GM12874 (cell line): ENCODE measurements around the gene CDK19.

Experiments
- CTCF ChIP-seq: IDR thresholded peaks from 2 replicates; pipeline ENCODE4 v1.5.1; 2011; ENCODE audit warnings: low read depth, mild to moderate bottlenecking, control low read depth, low read length, moderate library complexity; ENCODE audit not compliant: insufficient read depth

The CDK19 gene

GRCh38 chr6:110853754-110854477 lies 38.6 kb upstream of the CDK19 start:
- no peak for TF ChIP-seq CTCF

- TF ChIP-seq CTCF: no peak
Measured at GRCh38 chr6:110852773-110853172, 37.5 kb upstream of the CDK19 start.

GRCh38 chr6:110849781-110850180 lies 34.5 kb upstream of the CDK19 start:
- TF ChIP-seq CTCF: no peak

GRCh38 chr6:110841266-110841665 lies 26.0 kb upstream of the CDK19 start:
- TF ChIP-seq CTCF: no peak

- TF ChIP-seq CTCF: no peak
Measured at GRCh38 chr6:110833831-110834230, 18.6 kb upstream of the CDK19 start.

- no peak for TF ChIP-seq CTCF
Measured at GRCh38 chr6:110831405-110831804, 16.1 kb upstream of the CDK19 start.

- no peak for TF ChIP-seq CTCF
Measured at GRCh38 chr6:110828396-110828795, 13.1 kb upstream of the CDK19 start.
